K562 (cell line): ENCODE measurements around the gene STYX. TPM values are rescaled to one million over a fixed set of nuclear protein-coding genes. Genes with fewer than 3 reads are reported as not detected.

Experiments
- BCL6 ChIP-seq: fragments of 250-450 bp; sonication (Bioruptor Pico); IDR thresholded peaks from 2 replicates; pipeline ENCODE4 v1.4.0; 2020
- ELF1 ChIP-seq: fragments of 200-800 bp; sonication (Bioruptor generic); IDR thresholded peaks from 2 replicates; pipeline ENCODE4 v1.6.1; 2016; ENCODE audit warnings: missing genetic modification characterization, missing compliant biosample characterization
- ELF2 ChIP-seq: fragments of 250-450 bp; sonication (Bioruptor Pico); IDR thresholded peaks from 2 replicates; pipeline ENCODE4 v1.5.0; 2021; ENCODE audit warnings: mild to moderate bottlenecking
- FOS ChIP-seq: IDR thresholded peaks from 3 replicates; pipeline ENCODE4 v1.6.1; 2011; ENCODE audit not compliant: insufficient read length; ENCODE audit errors: extremely low read depth
- FOXP1 ChIP-seq: sonication (generic); formaldehyde crosslinking; IDR thresholded peaks from 2 replicates; pipeline ENCODE4 v1.8.0; 2022; ENCODE audit warnings: mild to moderate bottlenecking, missing genetic modification reagents
- KAT7 ChIP-seq: sonication (generic); formaldehyde crosslinking; IDR thresholded peaks from 2 replicates; pipeline ENCODE4 v1.8.0; 2022; ENCODE audit warnings: missing genetic modification reagents, mild to moderate bottlenecking, borderline replicate concordance
- MCM2 ChIP-seq: fragments of 450-650 bp; IDR thresholded peaks from 2 replicates; pipeline ENCODE4 v1.6.1; 2017; ENCODE audit warnings: low read depth, mild to moderate bottlenecking
- MXI1 ChIP-seq: IDR thresholded peaks from 2 replicates; pipeline ENCODE4 v1.6.1; 2011; ENCODE audit warnings: low read depth, mild to moderate bottlenecking, improper control_type of control experiment, low read length
- POLR2B ChIP-seq: fragments of 450-650 bp; IDR thresholded peaks from 2 replicates; pipeline ENCODE4 v1.6.1; 2018; ENCODE audit warnings: low read depth; ENCODE audit not compliant: partially characterized antibody
- RAD21 ChIP-seq, 2 experiments: fragments of 250-450 bp in 1 of 2; fragments of 450-650 bp in 1 of 2; sonication (Bioruptor Pico) in 1 of 2; formaldehyde crosslinking in 1 of 2; IDR thresholded peaks in 1 of 2; conservative IDR thresholded peaks in 1 of 2; 2 replicates each; pipeline versions ENCODE4 v1.4.0 to v1.8.0; 2020 to 2022; ENCODE audit warnings: mild to moderate bottlenecking in 2 of 2, moderate library complexity in 1 of 2
- RCOR1 ChIP-seq, 2 experiments: IDR thresholded peaks; 2 replicates each; pipeline ENCODE4 v1.6.1; 2012; ENCODE audit warnings: low read depth in 2 of 2, low read length in 2 of 2, borderline replicate concordance in 1 of 2, improper control_type of control experiment in 1 of 2
- RFX5 ChIP-seq: IDR thresholded peaks from 2 replicates; pipeline ENCODE4 v1.6.1; 2011; ENCODE audit warnings: low read depth, mild to moderate bottlenecking, improper control_type of control experiment, low read length
- SETDB1 ChIP-seq: IDR thresholded peaks from one replicate; pipeline ENCODE4 v1.6.1; 2012; ENCODE audit warnings: low read length, control low read depth, inconsistent platforms
- SMAD2 ChIP-seq: fragments of 150-350 bp; IDR thresholded peaks from 2 replicates; pipeline ENCODE4 v1.6.1; 2014; ENCODE audit warnings: low read depth, mild to moderate bottlenecking, low read length
- SMAD4 ChIP-seq: fragments of 250-450 bp; sonication (Bioruptor Pico); conservative IDR thresholded peaks from 2 replicates; pipeline ENCODE4 v1.8.0; 2021; ENCODE audit warnings: inconsistent platforms, mild to moderate bottlenecking, moderate library complexity
- SMC3 ChIP-seq: conservative IDR thresholded peaks from 2 replicates; pipeline ENCODE4 v1.6.1; 2011; ENCODE audit warnings: low read depth, low read length, improper control_type of control experiment; ENCODE audit not compliant: insufficient read depth
- SRSF1 ChIP-seq: fragments of 200-400 bp; formaldehyde crosslinking; IDR thresholded peaks from 2 replicates; pipeline ENCODE4 v1.6.1; 2017; ENCODE audit warnings: mild to moderate bottlenecking, low read depth, low read length, moderate library complexity
- ZNF23 ChIP-seq: fragments of 250-450 bp; sonication (Bioruptor Pico); IDR thresholded peaks from 2 replicates; pipeline ENCODE4 v1.4.0; 2020; ENCODE audit warnings: mild to moderate bottlenecking
- ZNF324 ChIP-seq: fragments of 250-450 bp; sonication (Bioruptor Pico); IDR thresholded peaks from 2 replicates; pipeline ENCODE4 v1.4.0; 2020; ENCODE audit warnings: mild to moderate bottlenecking
- ZNF507 ChIP-seq: conservative IDR thresholded peaks from 2 replicates; pipeline ENCODE4 v1.6.1; 2017; ENCODE audit warnings: missing genetic modification characterization, missing compliant biosample characterization
- ZNF561 ChIP-seq: fragments of 450-650 bp; formaldehyde crosslinking; conservative IDR thresholded peaks from 2 replicates; pipeline ENCODE4 v1.4.0; 2020; ENCODE audit warnings: mild to moderate bottlenecking, moderate library complexity
- ZNF668 ChIP-seq: fragments of 250-450 bp; sonication (Bioruptor Pico); IDR thresholded peaks from 2 replicates; pipeline ENCODE4 v1.8.0; 2022; ENCODE audit warnings: mild to moderate bottlenecking, inconsistent platforms
- ZNF695 ChIP-seq: fragments of 450-650 bp; formaldehyde crosslinking; IDR thresholded peaks from 2 replicates; pipeline ENCODE4 v1.4.0; 2020; ENCODE audit warnings: mild to moderate bottlenecking, moderate library complexity
- ZSCAN29 ChIP-seq: fragments of 450-650 bp; IDR thresholded peaks from 2 replicates; pipeline ENCODE4 v1.6.1; 2017
- polyA plus RNA-seq, 8 experiments: library from polyadenylated mRNA; depleted of rRNA in 4 of 8; stranded (reverse) in 5 of 8; unstranded in 3 of 8; fragments of >200 nt; fragmentation: Nextera tagmentation in 2 of 8; fragmentation: Illumina TruSeq in 1 of 8; extraction: Ambion mirVana in 2 of 8; extraction: Trizol in 1 of 8; gene quantifications; 2 replicates each; pipeline versions ENCODE4 v1.2.1 to v1.2.3, GENCODE V29; 2011 to 2014; ENCODE audit warnings: inconsistent platforms in 1 of 8, missing spikeins in 1 of 8
- total RNA-seq, 7 experiments: library from RNA; depleted of rRNA in 6 of 7; stranded (reverse); fragments of >200 nt in 6 of 7; fragmentation: Illumina TruSeq in 2 of 7; extraction: Trizol in 2 of 7; gene quantifications; 2 replicates each; pipeline versions ENCODE4 v1.2.1 to v1.2.3, GENCODE V29; 2011 to 2021; ENCODE audit warnings: low replicate concordance in 1 of 7
- TF ChIP-seq, protein P1 (sequence below): fragments of 250-450 bp; sonication (Bioruptor Pico); IDR thresholded peaks from 2 replicates; pipeline ENCODE4 v1.8.0; 2022; ENCODE audit warnings: inconsistent platforms
- TF ChIP-seq, protein P2 (sequence below): fragments of 450-650 bp; formaldehyde crosslinking; IDR thresholded peaks from 2 replicates; pipeline ENCODE4 v1.4.0; 2022; ENCODE audit warnings: mild to moderate bottlenecking, moderate library complexity
- TF ChIP-seq, protein P3 (sequence below): sonication (generic); formaldehyde crosslinking; IDR thresholded peaks from 2 replicates; pipeline ENCODE4 v1.8.1; 2023; ENCODE audit warnings: mild to moderate bottlenecking, missing genetic modification reagents

Gene STYX
- total and polyA plus RNA-seq, 9 of the 15 experiments (the other 6 are each of a cell fraction or from before 2014, with no cell fraction given), result 5.0 to 15.4 (median 10.6) TPM

DNA sequence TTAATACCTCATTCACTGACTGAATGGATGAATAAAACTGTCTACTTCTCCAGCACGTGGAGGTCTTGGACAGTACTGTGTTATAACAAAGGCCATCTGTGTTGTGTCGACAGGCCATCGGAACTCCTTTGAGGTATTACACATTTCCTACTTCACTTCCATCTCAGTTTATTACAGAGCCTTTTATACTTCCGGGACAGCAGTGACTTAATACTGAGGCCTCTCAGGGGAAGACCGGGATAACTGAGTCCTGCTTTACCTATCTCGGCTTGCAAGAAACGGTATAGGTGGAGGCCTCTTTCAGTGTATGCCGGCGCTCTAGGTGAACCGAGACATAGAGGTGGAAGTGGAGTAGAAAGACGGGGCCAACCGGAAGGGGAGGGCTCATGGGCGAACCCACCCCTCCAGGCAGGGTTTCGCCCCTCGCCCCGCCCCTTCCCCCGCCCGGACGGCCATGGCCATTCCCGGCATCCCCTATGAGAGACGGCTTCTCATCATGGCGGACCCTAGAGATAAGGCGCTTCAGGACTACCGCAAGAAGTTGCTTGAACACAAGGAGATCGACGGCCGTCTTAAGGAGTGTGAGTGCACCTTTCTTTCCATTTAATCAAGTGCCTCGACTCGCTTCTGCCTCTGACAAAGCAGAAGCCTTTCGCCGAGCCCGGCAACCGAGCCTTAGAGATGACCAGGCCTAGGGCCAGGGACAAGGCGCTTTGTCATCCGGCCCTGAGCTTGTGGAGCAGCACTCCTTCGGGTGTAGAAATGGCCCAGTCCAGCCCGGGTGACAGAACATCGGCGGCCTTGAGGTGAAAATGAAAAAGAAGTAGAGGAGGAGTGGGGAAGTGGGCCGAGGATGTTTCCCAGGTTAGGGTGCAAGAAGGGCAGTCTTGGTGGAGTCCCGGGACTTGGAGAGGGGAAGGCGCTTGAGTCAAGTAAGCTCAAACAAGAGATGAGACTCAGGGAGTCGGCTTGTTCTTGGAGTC, 23.0 kb upstream of the STYX start, which contains the start of gene PSMC6 (continued):
- TF ChIP-seq SMC3 (no peak), SMAD4 (CRISPR knock-in tag) (no peak), ZNF507 (no peak), ZNF23 (CRISPR knock-in tag) (no peak), POLR2B (peak; percentile 92), ELF2 (CRISPR knock-in tag) (no peak), RFX5 (no peak), MCM2 (no peak), FOS (no peak), SRSF1 (no peak), MXI1 (0 out of 2 replicates have a peak, but pooled peaks have one; percentile 6), ZNF561 (CRISPR knock-in tag) (no peak), RCOR1 (IDR thresholded peaks at IDR 0.05; ENCODE audit: borderline replicate concordance in 1 of 2, low read depth in 2 of 2, low read length in 2 of 2) (no peak), ZSCAN29 (no peak), FOXP1 (CRISPR knock-in tag) (no peak), SMAD2 (no peak), SETDB1 (no peak), KAT7 (CRISPR knock-in tag) (no peak), BCL6 (CRISPR knock-in tag) (no peak), ELF1 (tag) (no peak), RAD21 (CRISPR knock-in tag; conservative IDR thresholded peaks at IDR 0.05 in 1 of 2, IDR thresholded peaks at IDR 0.05 in 1 of 2) (no peak), ZNF668 (CRISPR knock-in tag) (no peak), ZNF324 (CRISPR knock-in tag) (no peak), ZNF695 (CRISPR knock-in tag) (no peak)
- TF ChIP-seq, protein P1, sequence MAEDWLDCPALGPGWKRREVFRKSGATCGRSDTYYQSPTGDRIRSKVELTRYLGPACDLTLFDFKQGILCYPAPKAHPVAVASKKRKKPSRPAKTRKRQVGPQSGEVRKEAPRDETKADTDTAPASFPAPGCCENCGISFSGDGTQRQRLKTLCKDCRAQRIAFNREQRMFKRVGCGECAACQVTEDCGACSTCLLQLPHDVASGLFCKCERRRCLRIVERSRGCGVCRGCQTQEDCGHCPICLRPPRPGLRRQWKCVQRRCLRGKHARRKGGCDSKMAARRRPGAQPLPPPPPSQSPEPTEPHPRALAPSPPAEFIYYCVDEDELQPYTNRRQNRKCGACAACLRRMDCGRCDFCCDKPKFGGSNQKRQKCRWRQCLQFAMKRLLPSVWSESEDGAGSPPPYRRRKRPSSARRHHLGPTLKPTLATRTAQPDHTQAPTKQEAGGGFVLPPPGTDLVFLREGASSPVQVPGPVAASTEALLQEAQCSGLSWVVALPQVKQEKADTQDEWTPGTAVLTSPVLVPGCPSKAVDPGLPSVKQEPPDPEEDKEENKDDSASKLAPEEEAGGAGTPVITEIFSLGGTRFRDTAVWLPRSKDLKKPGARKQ (CRISPR knock-in tag), result no peak
- TF ChIP-seq, protein P2, sequence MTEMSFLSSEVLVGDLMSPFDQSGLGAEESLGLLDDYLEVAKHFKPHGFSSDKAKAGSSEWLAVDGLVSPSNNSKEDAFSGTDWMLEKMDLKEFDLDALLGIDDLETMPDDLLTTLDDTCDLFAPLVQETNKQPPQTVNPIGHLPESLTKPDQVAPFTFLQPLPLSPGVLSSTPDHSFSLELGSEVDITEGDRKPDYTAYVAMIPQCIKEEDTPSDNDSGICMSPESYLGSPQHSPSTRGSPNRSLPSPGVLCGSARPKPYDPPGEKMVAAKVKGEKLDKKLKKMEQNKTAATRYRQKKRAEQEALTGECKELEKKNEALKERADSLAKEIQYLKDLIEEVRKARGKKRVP (CRISPR knock-in tag), result no peak
- TF ChIP-seq, protein P3, sequence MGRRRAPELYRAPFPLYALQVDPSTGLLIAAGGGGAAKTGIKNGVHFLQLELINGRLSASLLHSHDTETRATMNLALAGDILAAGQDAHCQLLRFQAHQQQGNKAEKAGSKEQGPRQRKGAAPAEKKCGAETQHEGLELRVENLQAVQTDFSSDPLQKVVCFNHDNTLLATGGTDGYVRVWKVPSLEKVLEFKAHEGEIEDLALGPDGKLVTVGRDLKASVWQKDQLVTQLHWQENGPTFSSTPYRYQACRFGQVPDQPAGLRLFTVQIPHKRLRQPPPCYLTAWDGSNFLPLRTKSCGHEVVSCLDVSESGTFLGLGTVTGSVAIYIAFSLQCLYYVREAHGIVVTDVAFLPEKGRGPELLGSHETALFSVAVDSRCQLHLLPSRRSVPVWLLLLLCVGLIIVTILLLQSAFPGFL (CRISPR knock-in tag), result no peak
